DND-41 (cell line): ENCODE results near the gene AKAP6.

ENCODE experiments used
- ATAC-seq: fragments of 200-7000 bp; cut with Tn5 transposase; 3 replicates; pipeline ENCODE4 v1.9.1; 2021; ENCODE audit warnings: low read depth; ENCODE audit not compliant: insufficient read depth
- DNase-seq: peaks from one replicate; pipeline ENCODE4 v3.0.0-alpha.2; 2020
- H2AFZ ChIP-seq: 2 replicates; pipeline ENCODE4 v1.6.0; 2012; ENCODE audit warnings: low read depth, low read length
- H3K27ac ChIP-seq: 2 replicates; pipeline ENCODE4 v1.5.1; 2012; ENCODE audit warnings: low read length, inconsistent platforms
- H3K27me3 ChIP-seq: fragments of 200-600 bp; sonication (generic); 2 replicates; pipeline ENCODE4 v1.6.0; 2012; ENCODE audit warnings: low read length, mild to moderate bottlenecking, inconsistent platforms; ENCODE audit not compliant: insufficient read depth, poor library complexity
- H3K36me3 ChIP-seq: 2 replicates; pipeline ENCODE4 v1.5.1; 2012; ENCODE audit warnings: low read length, inconsistent platforms; ENCODE audit not compliant: insufficient read depth
- H3K4me1 ChIP-seq: 2 replicates; pipeline ENCODE4 v1.5.1; 2012; ENCODE audit warnings: mild to moderate bottlenecking, low read length; ENCODE audit not compliant: insufficient read depth
- H3K4me2 ChIP-seq: 2 replicates; pipeline ENCODE4 v1.6.0; 2012; ENCODE audit warnings: mild to moderate bottlenecking, moderate library complexity, low read length, inconsistent platforms; ENCODE audit not compliant: insufficient read depth
- H3K4me3 ChIP-seq, 2 experiments: fragments of 200-600 bp in 1 of 2; shearing (Covaris generic) in 1 of 2; 2 replicates each; pipeline ENCODE4 v1.5.1; 2012 to 2016; ENCODE audit warnings: inconsistent platforms in 2 of 2, low read length in 2 of 2, mild to moderate bottlenecking in 2 of 2, low read depth in 1 of 2, moderate library complexity in 1 of 2
- H3K79me2 ChIP-seq: 2 replicates; pipeline ENCODE4 v1.6.0; 2012; ENCODE audit warnings: low read length, inconsistent platforms; ENCODE audit not compliant: insufficient read depth
- H3K9ac ChIP-seq: 2 replicates; pipeline ENCODE4 v1.6.0; 2012; ENCODE audit warnings: low read depth, mild to moderate bottlenecking, inconsistent platforms, low read length, moderate library complexity
- H3K9me3 ChIP-seq: 2 replicates; pipeline ENCODE4 v1.5.1; 2012; ENCODE audit warnings: low read length, moderate library complexity, mild to moderate bottlenecking, inconsistent platforms; ENCODE audit not compliant: insufficient read depth, severe bottlenecking
- H4K20me1 ChIP-seq: 2 replicates; pipeline ENCODE4 v1.6.0; 2012; ENCODE audit warnings: low read length; ENCODE audit not compliant: insufficient read depth
- EZH2 ChIP-seq: IDR thresholded peaks from 3 replicates; pipeline ENCODE4 v1.6.1; 2012; ENCODE audit warnings: borderline replicate concordance, low read depth, mild to moderate bottlenecking, moderate library complexity, low read length, inconsistent platforms; ENCODE audit not compliant: severe bottlenecking
- TF ChIP-seq, protein P1 (sequence below): IDR thresholded peaks from 2 replicates; pipeline ENCODE4 v1.5.1; 2012; ENCODE audit warnings: borderline replicate concordance, low read length, moderate library complexity, mild to moderate bottlenecking; ENCODE audit not compliant: poor library complexity, severe bottlenecking; ENCODE audit errors: extremely low read depth

Gene AKAP6

DNA sequence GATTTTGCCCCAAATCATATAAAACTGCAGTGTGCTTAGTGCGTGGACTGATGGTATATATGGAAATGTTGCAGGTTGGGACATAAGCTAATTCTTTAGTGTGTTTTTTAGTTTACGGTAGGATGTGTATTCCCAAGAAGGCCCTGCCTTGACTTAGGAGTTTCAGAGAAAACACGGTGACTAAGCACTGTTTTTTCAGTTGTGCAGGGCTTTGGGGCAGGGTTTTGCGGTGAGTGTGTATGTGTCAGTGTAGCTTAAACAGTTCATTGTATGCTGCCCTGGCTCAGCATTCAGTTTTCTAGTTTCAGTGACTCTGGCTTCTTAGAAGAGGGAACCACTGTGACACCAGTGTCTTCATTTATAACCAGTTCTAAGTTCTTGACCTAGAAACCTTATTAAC, 101.2 kb downstream of the AKAP6 start:
- no peaks in the 10 kb centered on the region for H3K79me2 ChIP-seq
- no peak overlapping the region for H3K9ac ChIP-seq
- no peak for DNase-seq
- no peaks in the 10 kb centered on the region for H4K20me1 ChIP-seq
- H3K9me3 ChIP-seq = no peaks in the 10 kb centered on the region
- H2AFZ ChIP-seq = no peak overlapping the region
- no peak overlapping the region for H3K4me2 ChIP-seq
- ATAC-seq = no peak
- no peak overlapping the region for H3K27ac ChIP-seq
- no peak overlapping the region for H3K4me3 ChIP-seq
- no peaks in the 10 kb centered on the region for H3K4me1 ChIP-seq
- no peaks in the 10 kb centered on the region for H3K27me3 ChIP-seq
- TF ChIP-seq, protein P1, sequence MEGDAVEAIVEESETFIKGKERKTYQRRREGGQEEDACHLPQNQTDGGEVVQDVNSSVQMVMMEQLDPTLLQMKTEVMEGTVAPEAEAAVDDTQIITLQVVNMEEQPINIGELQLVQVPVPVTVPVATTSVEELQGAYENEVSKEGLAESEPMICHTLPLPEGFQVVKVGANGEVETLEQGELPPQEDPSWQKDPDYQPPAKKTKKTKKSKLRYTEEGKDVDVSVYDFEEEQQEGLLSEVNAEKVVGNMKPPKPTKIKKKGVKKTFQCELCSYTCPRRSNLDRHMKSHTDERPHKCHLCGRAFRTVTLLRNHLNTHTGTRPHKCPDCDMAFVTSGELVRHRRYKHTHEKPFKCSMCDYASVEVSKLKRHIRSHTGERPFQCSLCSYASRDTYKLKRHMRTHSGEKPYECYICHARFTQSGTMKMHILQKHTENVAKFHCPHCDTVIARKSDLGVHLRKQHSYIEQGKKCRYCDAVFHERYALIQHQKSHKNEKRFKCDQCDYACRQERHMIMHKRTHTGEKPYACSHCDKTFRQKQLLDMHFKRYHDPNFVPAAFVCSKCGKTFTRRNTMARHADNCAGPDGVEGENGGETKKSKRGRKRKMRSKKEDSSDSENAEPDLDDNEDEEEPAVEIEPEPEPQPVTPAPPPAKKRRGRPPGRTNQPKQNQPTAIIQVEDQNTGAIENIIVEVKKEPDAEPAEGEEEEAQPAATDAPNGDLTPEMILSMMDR = no peak
- no peak for TF ChIP-seq EZH2
- H3K36me3 ChIP-seq = no peaks in the 10 kb centered on the region

GRCh38 chr14:32432813-32433538, 103.9 kb downstream of the AKAP6 start:
- Histone ChIP-seq H4K20me1 (no peaks in the 10 kb centered on the region), H2AFZ (no peak overlapping the region), H3K4me2 (no peak overlapping the region), H3K36me3 (no peaks in the 10 kb centered on the region), H3K79me2 (no peaks in the 10 kb centered on the region), H3K27me3 (no peaks in the 10 kb centered on the region), H3K27ac (no peak overlapping the region), H3K9ac (no peak overlapping the region), H3K4me1 (no peaks in the 10 kb centered on the region), H3K9me3 (no peaks in the 10 kb centered on the region), H3K4me3 (no peak overlapping the region)
- DNase-seq (no peak), ATAC-seq (no peak)
- TF ChIP-seq, protein P1 = no peak
- no peak for TF ChIP-seq EZH2

DNA sequence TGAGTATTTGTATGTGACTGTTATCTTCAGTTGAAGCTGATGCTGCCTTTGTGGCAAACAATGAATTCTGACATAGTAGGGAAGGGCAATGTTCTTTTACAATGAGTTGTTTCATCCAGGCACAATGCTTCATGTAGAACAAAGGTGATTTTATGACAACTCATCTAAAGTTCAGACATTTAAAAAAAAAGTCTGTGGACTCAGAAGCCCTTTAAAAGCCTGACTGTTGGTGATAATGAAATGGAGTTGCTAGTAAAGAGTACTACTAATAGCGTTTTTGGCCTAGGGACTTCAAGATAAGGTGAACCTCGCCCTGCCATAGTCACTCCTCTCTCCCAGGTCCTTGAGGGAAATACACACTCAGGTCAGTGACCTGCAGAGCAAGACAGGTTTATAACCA, 105.1 kb downstream of the AKAP6 start:
- H3K4me3 ChIP-seq = no peak overlapping the region
- H3K4me1 ChIP-seq = no peaks in the 10 kb centered on the region
- no peak overlapping the region for H3K27ac ChIP-seq
- no peaks in the 10 kb centered on the region for H4K20me1 ChIP-seq
- H3K9ac ChIP-seq = no peak overlapping the region
- no peak for ATAC-seq
- H3K4me2 ChIP-seq = no peak overlapping the region
- no peaks in the 10 kb centered on the region for H3K36me3 ChIP-seq
- no peak for DNase-seq
- no peak overlapping the region for H2AFZ ChIP-seq
- H3K9me3 ChIP-seq = no peaks in the 10 kb centered on the region
- no peaks in the 10 kb centered on the region for H3K79me2 ChIP-seq
- TF ChIP-seq, protein P1 = no peak
- TF ChIP-seq EZH2 = no peak
- H3K27me3 ChIP-seq = no peaks in the 10 kb centered on the region

- Histone ChIP-seq H3K4me3 (no peak overlapping the region), H3K27me3 (no peaks in the 10 kb centered on the region), H3K79me2 (no peaks in the 10 kb centered on the region), H3K4me1 (no peaks in the 10 kb centered on the region), H3K4me2 (no peak overlapping the region), H4K20me1 (no peaks in the 10 kb centered on the region), H3K9ac (no peak overlapping the region), H3K36me3 (no peaks in the 10 kb centered on the region), H2AFZ (no peak overlapping the region), H3K27ac (no peak overlapping the region), H3K9me3 (no peaks in the 10 kb centered on the region)
- TF ChIP-seq, protein P1 = no peak
- no peak for TF ChIP-seq EZH2
- no peak for ATAC-seq
- DNase-seq = no peak
Observed at GRCh38 chr14:32434880-32435279, 105.8 kb downstream of the AKAP6 start.
